Activated CD8-positive, alpha-beta memory T cell treated with anti-CD3 and anti-CD28 coated beads for 48 hours (primary cell): Measurements from ENCODE around the gene TTYH2.

Experiments used
- DNase-seq, 3 experiments: peaks; one replicate each; pipeline ENCODE4 v3.0.0-alpha.2; 2020; ENCODE audit warnings: low read depth in 2 of 3, low spot score in 2 of 3

TTYH2 gene

GRCh38 chr17:74192950-74193781, 20.2 kb upstream of the TTYH2 start:
- DNase-seq: no peak

DNA sequence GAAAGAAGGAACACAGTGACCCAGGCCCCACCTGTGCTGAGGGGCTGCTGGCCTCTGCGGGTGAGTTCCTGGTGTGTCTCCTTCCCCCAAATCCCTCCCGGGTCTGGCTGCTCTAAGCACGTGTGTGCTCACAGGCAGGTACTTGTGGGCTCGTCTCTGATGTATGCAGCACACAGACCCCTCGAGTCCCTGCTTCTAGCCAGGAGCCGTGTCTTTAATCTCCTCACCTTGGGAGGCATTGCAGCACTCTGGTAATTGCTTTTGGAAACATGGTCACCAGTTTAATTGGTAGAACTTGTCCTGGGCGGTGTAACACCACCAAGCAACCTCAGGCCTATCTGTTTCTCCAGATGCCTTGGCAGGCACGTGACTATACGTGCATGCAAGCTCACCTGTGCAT, 18.7 kb upstream of the TTYH2 start:
- DNase-seq: no peak

GRCh38 chr17:74196541-74197317, 16.6 kb upstream of the TTYH2 start:
- no peak for DNase-seq

GRCh38 chr17:74197801-74198200, 15.6 kb upstream of the TTYH2 start:
- DNase-seq: no peak

- DNase-seq: no peak
Measured at GRCh38 chr17:74198694-74199093, 14.7 kb upstream of the TTYH2 start.

- peak; percentile 37 to 68 (median 60) for DNase-seq
Measured at GRCh38 chr17:74199306-74200092, 13.9 kb upstream of the TTYH2 start.

DNA sequence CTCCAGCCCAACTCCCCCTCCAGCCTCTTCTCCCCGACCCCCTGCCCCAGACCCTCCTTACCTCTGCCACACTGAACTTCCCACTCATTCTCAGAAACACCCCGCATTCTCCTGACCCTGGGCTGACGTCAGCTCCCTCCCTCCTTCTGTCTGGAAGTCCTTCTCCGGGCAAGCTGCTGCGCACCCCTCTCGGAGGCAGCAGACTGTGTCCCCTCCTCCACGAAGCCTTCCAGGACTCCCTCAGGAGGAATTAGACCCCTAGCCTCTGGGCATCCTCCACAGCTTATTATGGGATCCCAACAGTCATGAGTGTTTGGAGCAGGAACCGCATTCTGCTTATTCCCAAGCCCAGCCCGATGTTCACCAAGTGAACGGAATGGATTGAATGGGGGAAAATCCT, 13.3 kb upstream of the TTYH2 start:
- no peak for DNase-seq

- DNase-seq: no peak
Measured at GRCh38 chr17:74201250-74201649, 12.1 kb upstream of the TTYH2 start.

GRCh38 chr17:74201948-74202347, 11.4 kb upstream of the TTYH2 start:
- DNase-seq: no peak

GRCh38 chr17:74202938-74203337, 10.4 kb upstream of the TTYH2 start:
- no peak for DNase-seq

GRCh38 chr17:74203439-74204240, 9.7 kb upstream of the TTYH2 start, which contains the start of gene RPL38:
RPL38 (plus strand) TSS chr17:74203678; CDS start chr17:74203956, 278 bp downstream.
- DNase-seq: peak; percentile 83 to 98 (median 96)

DNA sequence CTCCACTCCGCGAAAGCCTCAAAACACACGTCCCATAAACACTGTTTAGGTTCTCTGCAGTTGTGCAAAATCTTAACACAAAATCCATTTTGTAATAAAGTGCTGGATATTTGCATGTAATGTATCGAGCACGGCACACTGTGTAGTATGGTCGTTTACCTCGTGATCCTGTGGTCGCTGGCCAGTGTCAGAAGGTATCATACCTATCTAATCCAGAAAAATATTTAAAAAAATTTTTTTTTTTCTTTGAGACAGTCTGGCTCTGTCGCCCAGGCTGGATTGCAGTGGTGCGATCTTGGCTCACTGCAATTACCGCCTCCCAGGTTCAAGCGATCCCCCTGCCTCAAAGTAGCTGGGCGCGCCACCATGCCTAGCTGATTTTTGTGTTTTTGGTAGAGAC, 8.9 kb upstream of the TTYH2 start:
- no peak for DNase-seq

- DNase-seq: no peak
Measured at GRCh38 chr17:74205274-74205673, 8.1 kb upstream of the TTYH2 start.

GRCh38 chr17:74206332-74206818, 7.0 kb upstream of the TTYH2 start:
- no peak for DNase-seq

DNA sequence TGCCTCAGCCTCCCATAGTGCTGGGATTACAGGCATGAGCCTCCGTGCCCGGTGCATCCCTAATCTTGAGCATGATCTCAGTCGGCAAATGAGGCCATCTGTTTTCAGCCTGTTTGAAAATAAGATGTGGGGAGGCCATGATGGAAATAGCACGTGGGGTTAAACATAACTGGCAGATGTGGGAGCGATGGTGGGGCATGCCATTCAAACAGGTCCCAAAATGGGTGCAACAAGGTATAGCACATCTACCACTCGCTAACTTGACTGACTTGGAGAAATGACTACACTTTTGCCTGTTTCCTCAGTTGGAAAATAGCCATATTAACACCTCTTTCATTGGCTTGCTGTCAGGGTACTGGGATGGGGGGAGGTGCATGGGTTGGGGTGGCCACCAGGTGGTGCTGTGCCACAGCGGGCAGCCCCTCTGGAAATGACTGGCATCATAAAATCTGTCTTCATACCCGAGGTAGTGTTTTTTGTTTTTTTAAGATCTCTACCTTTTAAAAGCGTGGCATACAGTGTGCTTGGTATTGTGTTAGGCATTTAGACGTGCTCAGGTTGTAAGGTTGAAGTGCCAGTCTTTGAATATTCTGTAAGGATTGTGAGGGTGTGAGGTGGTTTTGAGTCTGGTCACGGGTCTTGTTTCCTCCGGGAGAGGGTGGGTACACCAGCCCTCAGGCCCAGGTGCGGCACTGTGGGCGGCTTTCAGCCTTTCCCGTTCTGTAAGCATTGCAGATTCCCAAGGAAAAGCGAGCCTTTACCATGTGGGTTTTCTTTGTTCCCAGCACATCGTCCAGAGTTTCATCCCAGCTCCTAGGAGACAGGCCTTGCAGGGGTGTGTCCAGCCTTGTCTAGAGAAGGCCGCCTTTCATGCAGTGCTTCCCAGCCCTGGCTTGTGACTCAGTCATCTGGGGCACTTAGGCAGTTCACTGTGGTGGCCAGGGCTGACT, 2.9 kb upstream of the TTYH2 start:
- peak; percentile 40 to 67 (median 57) for DNase-seq

DNA sequence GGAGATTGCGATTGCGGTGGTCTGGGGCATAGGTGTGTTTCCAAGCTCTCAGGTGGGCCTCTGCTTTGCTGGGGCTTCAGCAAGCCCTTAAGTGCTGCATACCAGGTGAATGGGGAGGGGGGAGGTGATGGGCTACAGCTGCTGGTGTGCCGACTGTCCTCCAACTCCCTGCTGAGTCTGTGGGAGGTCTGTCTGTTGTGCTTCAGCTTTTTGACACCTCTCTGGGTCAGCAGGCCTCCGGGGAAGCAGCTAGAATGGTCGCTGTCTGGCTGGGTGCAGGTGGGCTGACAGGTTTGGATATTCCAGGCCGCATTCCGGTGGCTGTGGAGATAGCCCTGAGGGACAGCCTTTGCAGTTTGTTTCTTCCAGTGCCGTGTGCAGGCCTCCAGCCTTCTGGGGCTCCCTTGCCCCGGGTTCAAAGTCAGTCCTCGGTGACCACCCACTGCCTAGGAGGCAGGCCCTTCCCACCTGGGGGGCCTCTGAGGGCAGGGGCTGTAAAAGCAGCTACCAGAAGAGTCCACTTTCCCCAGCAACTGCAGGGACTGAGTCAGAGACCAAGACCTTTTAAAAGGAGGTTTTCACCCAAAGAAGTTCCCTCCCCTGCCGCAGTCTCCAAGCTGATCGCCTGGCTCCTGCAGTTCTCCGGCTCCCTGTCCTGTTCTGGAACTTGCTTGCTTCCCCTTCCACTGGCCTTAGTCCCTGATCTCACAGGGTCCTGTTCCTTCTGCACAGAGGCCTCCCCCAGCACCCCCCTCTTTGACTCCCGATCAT, 2.0 kb upstream of the TTYH2 start:
- DNase-seq: peak in 1 of 3 experiments; percentile 43

DNA sequence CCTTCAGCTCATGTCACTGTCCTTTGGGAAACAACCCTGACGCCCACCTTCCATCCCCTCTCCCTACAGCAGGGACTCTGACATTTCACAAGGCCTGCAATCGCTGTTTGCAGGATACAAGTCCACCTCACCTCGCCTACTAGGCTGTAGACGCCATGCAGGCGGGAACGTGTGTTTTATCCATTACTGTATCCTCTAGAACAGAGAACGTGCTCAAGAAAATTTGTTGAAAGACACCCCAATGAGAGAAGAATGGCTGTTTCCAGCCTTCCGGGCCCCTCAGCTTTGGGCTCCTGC, 1.5 kb upstream of the TTYH2 start:
- peak in 1 of 3 experiments; percentile 33 for DNase-seq

DNA sequence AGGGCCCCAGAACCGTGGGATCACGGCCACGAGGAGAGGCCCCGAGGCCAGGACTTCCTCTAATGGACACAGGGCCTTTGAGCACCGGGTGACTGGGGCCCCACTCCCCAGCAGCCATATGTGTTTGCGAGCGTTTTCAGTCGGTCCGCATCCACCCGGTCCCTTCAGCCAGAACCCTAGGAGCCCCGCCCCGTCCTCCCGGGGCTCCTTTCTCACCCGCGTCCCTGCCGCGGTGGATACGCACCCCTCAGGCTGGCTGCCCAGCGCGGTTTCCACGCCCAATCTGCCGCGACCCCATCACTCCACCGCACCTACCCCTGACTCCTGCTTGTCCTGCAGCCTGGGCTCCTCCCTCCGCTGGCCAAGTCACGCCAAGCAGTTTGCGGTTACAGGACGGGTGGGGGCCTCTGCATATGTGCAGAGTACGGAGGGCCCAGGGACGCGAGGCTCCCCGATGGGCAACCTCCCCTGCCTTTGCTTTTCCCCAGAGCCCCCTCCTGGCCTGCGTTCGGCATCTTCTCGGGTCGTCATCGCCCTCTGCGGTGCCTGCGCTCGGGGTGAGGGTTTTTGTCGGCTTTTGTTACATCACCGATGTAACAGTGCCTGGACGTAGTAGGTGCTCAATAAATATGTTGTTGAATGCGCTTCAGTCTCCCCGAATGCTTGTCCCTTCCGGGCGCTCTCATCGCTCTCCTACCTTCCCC, 1.0 kb upstream of the TTYH2 start:
- DNase-seq: no peak
